ENCODE results near the gene SLC22A17. TPM values are rescaled to one million over a fixed set of nuclear protein-coding genes. Genes with fewer than 3 reads are reported as not detected.

SLC22A17 gene
- total RNA-seq, 1 donor from 2014 or later, result 12.1 TPM

DNA sequence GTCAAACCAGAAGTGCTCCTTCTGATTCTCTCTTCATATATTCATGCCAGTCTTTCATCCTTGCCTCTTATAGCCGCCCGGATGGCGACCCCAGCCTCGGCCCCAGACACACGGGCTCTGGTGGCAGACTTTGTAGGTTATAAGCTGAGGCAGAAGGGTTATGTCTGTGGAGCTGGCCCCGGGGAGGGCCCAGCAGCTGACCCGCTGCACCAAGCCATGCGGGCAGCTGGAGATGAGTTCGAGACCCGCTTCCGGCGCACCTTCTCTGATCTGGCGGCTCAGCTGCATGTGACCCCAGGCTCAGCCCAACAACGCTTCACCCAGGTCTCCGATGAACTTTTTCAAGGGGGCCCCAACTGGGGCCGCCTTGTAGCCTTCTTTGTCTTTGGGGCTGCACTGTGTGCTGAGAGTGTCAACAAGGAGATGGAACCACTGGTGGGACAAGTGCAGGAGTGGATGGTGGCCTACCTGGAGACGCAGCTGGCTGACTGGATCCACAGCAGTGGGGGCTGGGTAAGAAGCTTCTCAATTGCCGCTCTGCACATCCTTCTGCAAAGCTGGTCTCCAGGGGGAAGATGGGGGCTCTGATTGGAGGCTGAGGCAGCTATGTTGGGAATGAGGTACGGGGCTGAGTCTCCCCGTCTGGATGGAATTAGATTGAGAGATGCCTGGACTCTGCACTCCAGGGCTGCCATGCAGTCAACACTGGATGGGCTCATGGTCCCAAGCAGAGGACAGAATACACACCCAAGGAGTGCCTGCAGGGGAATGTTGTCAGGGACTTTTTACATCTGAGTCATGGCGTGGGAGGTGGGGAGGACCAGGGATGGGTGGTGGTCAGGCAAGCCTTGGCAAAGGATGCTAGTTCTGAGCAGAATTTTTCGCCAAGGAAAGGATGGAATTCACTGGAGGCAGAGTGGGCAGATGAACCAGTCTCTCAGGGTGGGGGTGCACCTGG lies 44.7 kb downstream of the SLC22A17 start:
- DNase-seq, result no peak
- intact Hi-C loops (cut with DNase I), result no loop called here
- no peak overlapping the region for H3K27ac ChIP-seq
- TF ChIP-seq, protein P1, sequence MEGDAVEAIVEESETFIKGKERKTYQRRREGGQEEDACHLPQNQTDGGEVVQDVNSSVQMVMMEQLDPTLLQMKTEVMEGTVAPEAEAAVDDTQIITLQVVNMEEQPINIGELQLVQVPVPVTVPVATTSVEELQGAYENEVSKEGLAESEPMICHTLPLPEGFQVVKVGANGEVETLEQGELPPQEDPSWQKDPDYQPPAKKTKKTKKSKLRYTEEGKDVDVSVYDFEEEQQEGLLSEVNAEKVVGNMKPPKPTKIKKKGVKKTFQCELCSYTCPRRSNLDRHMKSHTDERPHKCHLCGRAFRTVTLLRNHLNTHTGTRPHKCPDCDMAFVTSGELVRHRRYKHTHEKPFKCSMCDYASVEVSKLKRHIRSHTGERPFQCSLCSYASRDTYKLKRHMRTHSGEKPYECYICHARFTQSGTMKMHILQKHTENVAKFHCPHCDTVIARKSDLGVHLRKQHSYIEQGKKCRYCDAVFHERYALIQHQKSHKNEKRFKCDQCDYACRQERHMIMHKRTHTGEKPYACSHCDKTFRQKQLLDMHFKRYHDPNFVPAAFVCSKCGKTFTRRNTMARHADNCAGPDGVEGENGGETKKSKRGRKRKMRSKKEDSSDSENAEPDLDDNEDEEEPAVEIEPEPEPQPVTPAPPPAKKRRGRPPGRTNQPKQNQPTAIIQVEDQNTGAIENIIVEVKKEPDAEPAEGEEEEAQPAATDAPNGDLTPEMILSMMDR (IDR thresholded peaks at IDR 0.05), result no peak
- H3K4me1 ChIP-seq, result peaks cover 31% of the 10 kb centered on the region
- no peaks in the 10 kb centered on the region for H3K27me3 ChIP-seq
- H3K36me3 ChIP-seq, result peaks cover 19% of the 10 kb centered on the region
- H3K4me3 ChIP-seq, result peak overlapping the region; percentile 79
- ATAC-seq, result no peak
- no peaks in the 10 kb centered on the region for H3K9me3 ChIP-seq

DNA sequence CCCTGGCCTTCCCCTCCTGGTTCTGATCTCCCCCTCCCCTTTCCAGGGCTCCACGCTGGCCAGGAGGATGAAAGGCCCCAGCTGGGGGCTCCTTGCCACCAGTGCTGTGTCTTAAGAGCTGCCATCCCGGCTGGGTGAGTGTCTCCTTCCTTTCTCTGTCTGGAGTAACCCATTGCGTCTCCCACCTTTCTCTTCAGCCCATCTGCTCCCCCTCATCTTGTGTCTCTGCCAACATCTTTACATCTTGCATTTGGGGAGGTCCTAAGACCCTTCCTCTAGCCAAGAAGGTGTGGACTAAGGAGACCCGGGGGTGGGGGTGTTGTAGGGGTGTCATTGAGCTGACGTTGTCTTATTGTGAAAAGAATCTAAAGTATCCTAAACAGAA lies 45.5 kb downstream of the SLC22A17 start:
- Histone ChIP-seq H3K9me3 (no peaks in the 10 kb centered on the region), H3K36me3 (peaks cover 19% of the 10 kb centered on the region), H3K27ac (peak overlapping the region; percentile 89), H3K27me3 (no peaks in the 10 kb centered on the region), H3K4me1 (peaks cover 33% of the 10 kb centered on the region), H3K4me3 (peak overlapping the region; percentile 79)
- ATAC-seq (no peak), DNase-seq (no peak)
- TF ChIP-seq, protein P1 (IDR thresholded peaks at IDR 0.05), result no peak
- intact Hi-C loops (cut with DNase I), result no loop called here

DNA sequence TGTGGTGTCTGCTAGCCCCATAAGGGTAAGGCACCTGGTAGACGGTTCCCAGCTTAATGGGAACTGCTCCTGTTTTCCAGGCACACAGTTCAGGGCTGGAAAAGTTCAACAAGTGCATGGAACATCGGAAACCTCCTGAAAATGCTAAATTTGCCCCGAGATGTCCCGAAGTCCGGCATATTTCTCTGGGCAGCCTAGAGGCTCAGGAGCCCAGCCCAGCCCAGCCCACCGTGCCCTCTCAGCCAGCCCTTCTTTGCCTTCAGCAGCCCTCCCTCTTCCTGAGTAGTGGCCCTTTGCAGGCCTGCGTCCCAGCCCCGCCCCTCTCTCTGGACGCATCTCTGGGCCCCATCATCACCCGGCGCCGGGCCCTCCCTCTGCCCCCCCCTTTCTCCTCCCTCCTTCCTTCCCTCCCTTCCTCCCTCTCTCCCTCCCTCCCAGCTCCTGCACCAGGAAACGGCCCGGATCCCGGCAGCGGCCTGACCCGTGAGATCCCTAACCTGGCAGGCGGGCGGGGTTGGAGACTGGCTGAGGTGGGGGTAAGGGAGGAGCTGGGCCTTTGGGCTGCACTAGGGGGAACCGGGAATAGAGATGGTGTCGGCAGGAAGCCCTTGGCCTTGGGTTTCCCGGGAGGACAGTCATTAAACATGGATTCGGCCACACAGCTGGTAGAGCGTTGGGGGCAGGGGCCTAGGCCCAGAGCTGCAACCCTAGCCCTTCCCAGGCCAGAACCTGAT lies 46.1 kb downstream of the SLC22A17 start, which contains the start of gene BCL2L2:
Gene BCL2L2 (plus strand): TSS at position 422 of the 734 bp plus-strand sequence. CDS start 935 bp downstream, outside the sequence.
- H3K4me1 ChIP-seq, result peaks cover 33% of the 10 kb centered on the region
- peaks cover 19% of the 10 kb centered on the region for H3K36me3 ChIP-seq
- H3K27ac ChIP-seq, result peak within 1 kb of the TSS; percentile 89
- no peaks in the 10 kb centered on the region for H3K27me3 ChIP-seq
- no peaks in the 10 kb centered on the region for H3K9me3 ChIP-seq
- peak; percentile 82 for ATAC-seq
- intact Hi-C loops (cut with DNase I), result no loop called here
- TF ChIP-seq, protein P1 (IDR thresholded peaks at IDR 0.05), result no peak
- peak within 1 kb of the TSS; percentile 79 for H3K4me3 ChIP-seq
- peak; percentile 95 for DNase-seq

DNA sequence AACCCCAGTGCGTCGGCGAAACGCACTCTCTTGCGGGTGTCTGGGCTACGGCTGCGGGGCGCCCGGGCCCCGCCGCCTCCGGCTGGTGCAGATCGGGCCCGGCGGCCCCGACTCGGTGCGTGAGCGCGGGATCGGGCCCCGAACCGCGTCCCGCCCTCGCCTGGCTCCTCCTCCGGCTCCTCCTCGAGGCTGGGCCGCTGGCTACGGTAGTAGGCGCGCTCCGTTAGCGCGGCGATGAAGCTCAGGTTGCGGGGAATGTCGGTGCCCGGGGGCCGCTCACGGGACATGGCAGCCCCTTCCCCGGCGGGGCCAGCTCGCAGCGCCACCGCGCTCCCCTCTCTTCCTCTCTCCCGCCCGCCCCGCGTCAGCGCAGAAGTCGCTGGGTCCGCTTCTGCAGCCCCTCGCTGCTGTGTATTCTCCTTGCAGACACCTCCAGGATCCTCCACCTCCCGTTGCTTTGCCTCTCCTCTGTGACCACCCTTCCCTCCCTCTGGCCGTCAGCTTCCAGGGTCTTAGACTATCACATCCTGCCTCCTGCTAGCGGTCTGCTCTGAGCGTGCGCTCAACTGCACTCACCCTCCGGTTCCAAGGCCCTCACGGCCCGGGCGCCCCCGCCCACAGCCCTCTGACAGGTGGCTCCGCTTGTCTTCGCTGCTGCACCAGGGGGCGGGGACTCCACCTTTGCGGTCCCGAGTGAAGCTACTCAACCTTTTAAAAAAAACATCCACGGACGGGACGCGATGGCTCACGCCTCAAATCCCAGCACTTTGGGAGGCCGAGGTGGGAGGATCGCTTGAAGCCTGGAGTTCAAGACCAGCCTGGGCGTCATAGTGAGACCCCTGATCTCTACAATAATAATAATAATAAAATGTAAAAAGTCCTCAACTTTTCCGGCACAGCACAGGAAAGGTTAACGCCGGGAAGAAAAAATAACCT lies 50.1 kb downstream of the SLC22A17 start, which contains the start of gene PPP1R3E:
Gene PPP1R3E (minus strand): TSS at position 570 of the 936 bp plus-strand sequence. CDS start 283 bp downstream, at position 287.
- Histone ChIP-seq H3K27me3 (no peaks in the 10 kb centered on the region), H3K4me1 (peaks cover 36% of the 10 kb centered on the region), H3K27ac (peak within 1 kb of the TSS; percentile 92), H3K4me3 (peak within 1 kb of the TSS; percentile 66), H3K36me3 (peaks cover 15% of the 10 kb centered on the region), H3K9me3 (no peaks in the 10 kb centered on the region)
- DNase-seq, result peak; percentile 88
- peak; percentile 49 for ATAC-seq
- intact Hi-C loops (cut with DNase I), result no loop called here
- TF ChIP-seq, protein P1 (IDR thresholded peaks at IDR 0.05), result no peak

DNA sequence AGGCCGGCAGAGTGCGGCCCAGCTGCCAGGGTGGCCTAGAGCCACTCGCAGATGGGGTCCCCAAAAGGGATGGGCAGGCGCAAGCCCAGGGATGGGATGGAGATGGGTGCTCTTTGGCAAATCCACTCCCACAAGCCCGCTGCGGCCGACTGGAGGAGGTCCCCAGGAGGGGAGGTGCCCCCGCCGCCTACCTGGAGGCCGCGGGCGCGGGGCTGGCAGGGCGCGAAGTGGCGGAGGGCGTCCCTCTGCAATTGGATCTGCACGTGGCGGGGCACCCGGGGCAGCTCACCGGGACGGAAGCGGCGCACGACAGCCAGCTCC lies 50.8 kb downstream of the SLC22A17 start:
- Histone ChIP-seq H3K9me3 (no peaks in the 10 kb centered on the region), H3K4me3 (peak overlapping the region; percentile 66), H3K36me3 (peaks cover 18% of the 10 kb centered on the region), H3K27ac (peak overlapping the region; percentile 92), H3K4me1 (peaks cover 31% of the 10 kb centered on the region), H3K27me3 (no peaks in the 10 kb centered on the region)
- TF ChIP-seq, protein P1 (IDR thresholded peaks at IDR 0.05), result no peak
- DNase-seq (no peak), ATAC-seq (peak; percentile 5)
- intact Hi-C loops (cut with DNase I), result no loop called here
